GM21526 (cell line): ENCODE results near the gene GLRA3.
"Not testable (repeated sequence)": the region's sequence is repeated elsewhere in the genome, so short reads cannot be mapped to it uniquely, and the experiment has no call there.

ENCODE experiments used
- ATAC-seq: cut with Tn5 transposase; IDR thresholded peaks from one replicate; pipeline ENCODE4 v1.9.1; 2021; ENCODE audit warnings: moderate library complexity; ENCODE audit not compliant: unreplicated experiment, low FRiP score

Gene GLRA3

DNA sequence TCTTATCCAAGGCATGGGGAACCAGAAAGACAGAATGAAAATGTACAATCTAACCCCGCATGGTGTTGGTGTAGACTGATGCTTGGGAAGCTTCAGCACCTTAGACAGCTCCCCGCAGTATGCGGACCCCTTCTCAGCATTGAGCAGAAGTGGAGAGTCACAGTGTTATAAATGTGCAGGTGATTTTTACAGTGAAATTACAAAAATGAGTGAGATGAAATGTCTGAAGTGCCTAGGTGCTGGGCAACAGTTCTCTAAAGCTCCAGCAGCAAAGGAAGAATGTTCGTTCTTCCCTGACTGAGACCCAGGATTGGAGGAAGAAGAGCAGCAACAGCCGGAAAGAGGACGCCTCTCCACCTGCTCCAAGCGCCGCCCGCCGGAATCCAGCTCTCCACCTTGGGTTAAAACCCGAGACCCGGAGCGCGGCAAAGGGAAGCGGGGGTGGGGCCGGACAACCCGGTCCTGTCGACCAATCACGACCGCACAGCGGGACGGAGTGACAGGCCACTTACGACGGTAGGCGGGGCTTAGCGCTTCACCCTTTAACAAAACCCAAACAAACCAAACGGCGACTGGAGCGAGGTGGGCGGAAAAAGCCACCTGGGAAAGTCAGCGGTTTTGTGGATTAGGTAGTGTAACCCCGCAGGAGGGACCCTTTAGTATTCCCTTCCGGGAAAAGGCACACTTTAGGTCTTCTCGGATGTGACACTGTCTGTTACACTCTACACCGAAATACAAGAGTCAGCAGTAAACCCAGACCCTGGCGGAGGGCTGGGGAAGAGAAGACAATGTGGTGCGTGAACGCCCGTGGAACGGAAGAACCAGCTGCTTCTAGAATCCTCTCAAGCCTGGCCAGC lies at the start of gene GLRA3:
Gene GLRA3 (minus strand): TSS at position 403 of the 857 bp plus-strand sequence. CDS start 436 bp downstream, outside the sequence.
- ATAC-seq = no peak

DNA sequence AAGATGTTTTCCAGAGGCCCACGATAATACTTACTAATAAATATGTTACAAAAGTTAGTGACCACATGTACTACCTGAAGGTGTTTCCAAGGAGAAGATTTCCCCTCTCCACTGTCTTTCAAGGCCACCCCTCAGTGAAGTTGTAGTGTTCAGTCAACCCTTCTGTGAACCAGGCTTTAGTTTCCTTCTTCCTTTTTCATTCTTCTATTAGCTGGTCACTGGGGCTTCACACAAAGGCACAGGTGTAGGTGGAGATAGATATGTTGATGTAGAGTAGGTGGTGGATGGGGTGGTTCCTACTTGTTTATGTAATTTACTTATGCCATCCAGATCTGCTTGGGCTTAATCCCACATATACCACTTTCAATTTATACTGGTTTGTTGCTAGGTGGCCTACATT lies 45.9 kb upstream of the GLRA3 start:
- ATAC-seq = no peak

DNA sequence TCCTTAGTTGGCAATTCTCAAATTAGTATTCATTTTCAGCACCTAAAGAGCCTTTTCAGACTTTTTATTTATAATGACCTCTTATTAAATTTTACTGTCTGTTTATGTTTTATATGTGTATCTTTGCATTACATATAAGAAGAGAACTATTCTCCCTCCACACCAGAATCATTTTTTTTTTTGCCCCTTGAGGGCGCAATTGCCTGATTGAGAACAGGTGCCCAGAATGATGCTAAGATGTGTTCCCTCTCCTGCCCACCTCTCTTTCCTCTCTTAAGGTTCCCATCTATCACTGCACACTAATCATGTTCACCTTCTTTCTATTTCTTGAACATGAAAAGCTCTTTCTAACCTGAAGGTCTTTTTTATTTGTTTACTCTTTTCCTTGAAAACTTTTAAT lies 44.9 kb upstream of the GLRA3 start:
- ATAC-seq = no peak

DNA sequence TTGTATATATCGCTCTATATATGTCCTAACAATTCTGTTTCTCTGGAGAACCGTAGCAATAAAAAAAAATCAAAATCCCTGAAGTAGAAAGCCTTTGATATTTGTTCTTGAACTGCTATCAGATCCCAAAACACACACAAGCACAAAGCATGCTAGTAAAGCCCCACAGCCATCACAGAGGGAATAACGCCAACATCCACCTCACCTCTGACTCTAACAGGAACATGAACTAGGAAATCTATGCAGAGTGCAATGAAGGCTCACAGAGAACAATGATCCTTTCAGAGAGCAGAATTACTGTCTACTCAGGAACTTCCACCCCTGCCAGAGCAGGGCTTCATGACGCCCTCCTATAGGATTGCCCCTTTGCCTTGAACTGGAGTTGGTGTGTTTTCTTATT lies 44.1 kb upstream of the GLRA3 start:
- ATAC-seq = not testable (repeated sequence)

DNA sequence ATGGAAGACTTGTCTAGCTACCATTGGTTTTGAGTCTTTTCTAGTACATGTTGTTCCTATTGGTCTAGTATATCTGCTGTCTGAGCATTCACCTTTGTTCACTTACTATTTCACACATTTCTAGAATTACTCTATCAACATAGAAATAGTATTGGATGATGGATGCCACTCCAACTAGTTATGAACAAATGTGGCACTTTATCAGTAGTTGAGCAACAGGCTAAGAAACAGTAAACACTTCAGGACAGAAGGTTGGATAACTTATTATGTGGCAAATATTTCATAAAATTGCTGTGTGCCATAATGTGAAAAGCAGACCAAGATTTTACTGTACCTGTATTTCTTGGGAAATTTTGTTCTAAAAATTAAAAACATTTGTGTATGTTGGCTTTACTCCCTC lies 42.4 kb upstream of the GLRA3 start:
- ATAC-seq = no peak

DNA sequence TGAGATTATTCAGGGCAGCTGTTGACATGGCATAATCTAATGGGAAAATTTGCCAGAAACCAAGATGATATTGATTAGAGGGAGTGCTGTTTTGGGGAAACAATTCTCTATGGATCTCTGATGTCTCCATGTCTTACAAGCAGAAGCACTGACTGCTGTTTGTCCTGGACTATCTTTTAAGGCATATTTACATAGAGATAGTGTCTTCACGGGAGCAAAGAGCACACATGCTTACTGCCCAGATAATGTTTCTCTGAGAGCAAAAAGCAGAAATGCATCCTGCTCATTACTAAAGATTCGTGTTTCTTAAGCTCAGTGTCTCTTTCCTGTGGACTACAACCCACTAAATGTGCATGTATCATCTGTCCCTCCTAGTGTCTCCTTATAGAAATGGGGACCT lies 41.3 kb upstream of the GLRA3 start:
- ATAC-seq = no peak

DNA sequence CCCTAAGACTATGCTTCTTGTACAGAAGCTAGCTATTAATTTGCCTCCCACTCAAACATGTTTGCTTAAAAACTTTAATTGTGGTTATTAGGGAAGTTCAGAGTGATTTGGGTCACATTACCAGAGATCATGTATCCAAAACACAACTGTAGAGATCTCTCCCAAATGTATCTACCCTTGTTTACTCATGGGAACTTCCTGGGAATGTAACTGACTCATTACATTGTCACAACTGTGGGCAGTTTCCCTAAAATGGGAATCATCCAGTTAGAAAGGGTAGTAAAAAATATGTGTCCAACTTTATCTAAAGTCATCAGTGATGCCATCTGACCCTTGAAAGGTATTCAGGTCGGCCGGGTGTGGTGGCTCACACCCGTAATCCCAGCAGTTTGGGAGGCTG lies 40.3 kb upstream of the GLRA3 start:
- ATAC-seq = no peak

DNA sequence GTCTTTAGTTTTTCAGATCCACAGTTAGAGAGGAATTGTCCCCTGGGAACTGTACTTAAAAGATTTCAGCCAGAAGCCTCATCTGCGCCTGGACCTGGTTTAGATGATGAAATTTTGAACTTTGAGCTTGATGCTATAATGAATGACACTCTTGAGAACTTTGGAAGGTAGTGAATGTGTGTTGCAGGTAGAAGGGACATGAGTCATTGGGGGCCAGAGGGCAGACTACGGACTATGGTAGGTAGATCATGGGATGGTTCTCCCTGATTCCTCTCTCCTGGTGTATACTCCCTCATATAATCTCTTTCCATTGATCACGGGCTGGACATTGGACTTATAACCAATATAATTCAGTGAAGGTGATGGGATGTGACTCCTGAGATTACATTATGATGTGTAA lies 38.9 kb upstream of the GLRA3 start:
- no peak for ATAC-seq

DNA sequence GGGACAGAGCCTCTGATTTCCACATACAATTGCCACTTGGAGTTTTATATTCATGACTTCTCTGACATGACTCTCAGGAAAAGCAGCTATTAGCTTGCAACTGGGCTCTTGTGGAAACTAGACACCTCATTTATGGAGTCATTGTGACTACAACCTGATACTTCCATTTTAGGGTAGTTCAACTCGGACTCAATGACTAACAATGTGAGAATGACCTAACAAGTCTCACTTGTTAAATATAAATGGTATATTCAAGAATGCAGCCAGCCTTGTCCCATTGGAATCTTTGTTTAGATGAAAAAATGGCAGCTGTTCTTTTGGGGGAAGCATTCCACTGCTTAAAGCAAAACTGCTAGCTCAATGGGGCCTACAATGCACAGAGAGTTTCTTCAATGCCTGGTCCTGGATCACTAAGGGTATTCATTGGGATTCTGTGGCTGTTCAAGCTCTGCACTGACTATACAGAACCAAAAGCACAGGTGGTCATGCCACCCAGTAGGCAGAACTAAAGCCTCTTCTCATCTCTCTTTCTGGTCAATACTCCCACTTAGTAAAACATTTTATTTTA lies 36.5 kb upstream of the GLRA3 start:
- no peak for ATAC-seq

DNA sequence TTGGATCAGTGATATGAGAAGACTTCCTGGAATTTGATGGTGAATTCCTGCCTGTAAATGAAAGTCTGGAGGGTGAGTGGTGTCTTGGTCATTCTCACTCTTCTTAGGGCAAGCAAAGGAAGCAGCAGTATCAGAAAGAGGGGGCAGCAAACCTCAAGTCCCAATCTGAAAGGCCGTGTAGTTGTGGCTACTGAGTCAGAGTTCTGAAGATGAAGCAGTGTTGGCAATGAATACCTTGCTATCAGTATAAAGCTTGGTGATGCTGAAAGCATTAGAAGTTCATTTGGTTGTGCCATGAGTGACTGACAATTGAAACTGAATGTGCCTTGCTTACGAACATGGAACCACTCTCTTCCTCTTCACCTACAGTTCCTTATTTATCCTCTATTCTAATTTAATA lies 35.0 kb upstream of the GLRA3 start:
- ATAC-seq = no peak

DNA sequence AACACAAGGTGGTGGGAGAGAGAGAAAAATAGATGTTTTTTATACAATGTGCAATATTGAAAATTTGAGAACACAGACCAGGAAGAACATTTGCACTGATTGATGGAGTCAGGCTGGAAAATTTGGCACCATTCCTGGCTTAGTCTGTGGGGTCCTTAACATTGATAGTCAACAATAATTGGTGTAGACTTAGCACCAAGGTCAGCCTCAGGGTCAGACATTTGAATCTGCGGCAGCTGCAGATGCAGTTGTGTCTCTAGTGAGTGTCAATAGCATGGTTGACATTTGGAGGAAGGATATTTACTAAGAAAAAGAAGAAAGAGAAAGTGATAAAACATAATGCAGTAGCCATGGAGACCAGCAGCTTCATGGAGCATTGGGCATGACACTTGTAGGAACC lies 31.5 kb upstream of the GLRA3 start:
- no peak for ATAC-seq

DNA sequence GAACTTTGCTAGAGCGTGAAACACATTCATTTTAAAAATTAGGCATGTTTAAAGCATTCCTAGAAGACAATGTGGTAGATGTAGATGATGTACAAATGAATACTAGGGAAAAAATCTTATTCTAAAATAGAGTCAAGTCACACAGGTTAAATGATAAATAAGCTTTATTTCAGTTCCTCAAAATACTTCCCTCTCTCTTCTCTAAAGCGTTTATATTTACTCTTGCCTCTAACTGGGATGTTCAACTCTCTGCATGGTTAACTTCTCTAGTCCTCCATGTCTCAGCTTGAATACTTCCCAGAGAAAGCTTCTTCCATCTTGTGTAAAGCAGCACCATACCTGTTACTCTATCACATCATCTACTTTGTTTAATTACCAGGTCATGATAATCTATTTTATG lies 30.9 kb upstream of the GLRA3 start:
- no peak for ATAC-seq

DNA sequence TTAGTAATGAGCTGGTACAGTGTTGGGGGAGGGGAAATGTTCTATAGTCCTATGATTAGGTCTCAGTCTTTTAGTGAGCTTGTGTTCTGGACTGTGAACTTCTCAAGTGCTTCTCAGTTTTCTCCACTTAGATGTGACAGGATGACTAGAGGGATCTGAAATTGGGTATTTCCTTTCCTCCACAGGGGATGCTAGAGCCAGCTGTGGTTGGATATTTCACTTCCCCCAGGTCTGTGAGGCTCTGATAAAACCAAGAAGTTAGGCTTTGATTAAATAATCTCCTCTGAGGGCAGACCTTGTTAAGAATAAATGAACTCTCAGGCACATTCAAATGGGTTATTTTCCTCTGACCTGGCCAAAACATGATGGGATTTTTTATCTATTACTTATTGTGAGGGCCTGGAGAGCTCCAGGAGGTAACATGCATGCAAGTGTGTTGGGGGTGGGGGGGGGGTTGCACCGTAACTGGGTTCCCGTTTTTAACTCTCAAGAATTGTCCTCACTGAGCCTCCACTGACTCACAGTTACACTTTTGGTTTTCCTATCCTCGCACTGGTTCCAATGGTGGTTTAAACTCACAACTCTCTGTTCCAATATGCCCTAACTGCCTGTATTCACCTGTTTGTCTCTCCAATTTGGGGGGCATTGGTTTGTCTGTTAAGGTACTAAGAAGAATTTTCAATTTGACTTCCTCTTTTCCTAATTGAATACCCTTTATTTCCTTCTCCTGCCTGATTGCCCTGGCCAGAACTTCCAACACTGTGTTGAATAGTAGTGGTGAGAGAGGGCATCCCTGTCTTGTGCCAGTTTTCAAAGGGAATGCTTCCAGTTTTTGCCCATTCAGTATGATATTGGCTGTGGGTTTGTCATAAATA lies 28.1 kb upstream of the GLRA3 start:
- no peak for ATAC-seq

DNA sequence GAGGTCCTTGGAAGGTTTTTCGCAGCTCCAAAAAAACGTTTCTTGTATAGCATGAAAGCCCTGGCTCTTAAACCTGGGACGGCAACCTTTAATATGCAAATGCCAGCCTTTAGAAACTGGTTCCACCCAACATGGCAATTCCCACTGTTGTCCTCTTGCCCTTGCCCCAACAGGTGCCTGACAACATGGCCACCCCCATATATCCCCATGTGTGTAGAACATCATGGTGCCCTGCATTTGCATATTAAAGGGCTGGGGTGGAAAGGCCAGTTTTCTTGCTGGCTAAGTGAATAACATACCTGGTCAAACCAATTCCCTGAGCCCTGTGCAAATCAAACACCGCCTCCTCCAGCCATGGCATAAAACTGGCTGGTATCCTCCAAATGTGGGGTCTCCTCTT lies 26.0 kb upstream of the GLRA3 start:
- no peak for ATAC-seq

DNA sequence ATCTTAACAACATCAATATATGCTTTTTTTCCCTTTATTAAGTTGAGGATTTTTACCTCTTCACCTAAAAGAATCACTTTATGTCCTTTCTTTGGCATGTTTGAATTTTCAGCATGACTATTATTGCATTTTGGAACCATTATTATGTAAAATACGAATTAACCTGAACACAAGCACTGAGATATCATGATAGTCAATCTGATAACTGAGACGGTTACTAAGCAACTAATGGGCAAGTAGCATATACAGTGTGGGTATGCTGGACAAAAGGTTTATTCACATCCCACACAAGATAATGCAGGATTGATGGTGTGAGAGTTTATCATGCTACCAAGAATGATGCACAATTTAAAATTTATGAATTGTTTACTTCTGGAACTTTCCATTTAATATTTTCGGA lies 24.6 kb upstream of the GLRA3 start:
- no peak for ATAC-seq

DNA sequence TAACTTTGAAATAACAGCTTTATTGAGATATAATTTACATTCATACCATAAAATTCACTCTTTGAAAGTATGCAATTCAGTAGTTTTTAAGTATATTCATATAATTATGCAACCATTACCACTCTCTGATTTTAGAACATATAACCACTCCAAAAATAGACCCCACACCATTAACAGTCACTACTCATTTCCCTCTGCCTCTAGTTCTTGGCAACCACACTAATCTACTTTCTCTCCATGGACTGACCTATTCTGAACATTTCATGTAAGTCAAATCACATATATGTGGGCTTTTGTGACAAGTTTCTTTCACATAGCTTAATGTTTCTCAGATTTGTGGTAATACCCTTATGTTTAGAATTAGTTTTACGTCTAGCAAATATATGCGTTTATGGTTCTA lies 19.5 kb upstream of the GLRA3 start:
- no peak for ATAC-seq

DNA sequence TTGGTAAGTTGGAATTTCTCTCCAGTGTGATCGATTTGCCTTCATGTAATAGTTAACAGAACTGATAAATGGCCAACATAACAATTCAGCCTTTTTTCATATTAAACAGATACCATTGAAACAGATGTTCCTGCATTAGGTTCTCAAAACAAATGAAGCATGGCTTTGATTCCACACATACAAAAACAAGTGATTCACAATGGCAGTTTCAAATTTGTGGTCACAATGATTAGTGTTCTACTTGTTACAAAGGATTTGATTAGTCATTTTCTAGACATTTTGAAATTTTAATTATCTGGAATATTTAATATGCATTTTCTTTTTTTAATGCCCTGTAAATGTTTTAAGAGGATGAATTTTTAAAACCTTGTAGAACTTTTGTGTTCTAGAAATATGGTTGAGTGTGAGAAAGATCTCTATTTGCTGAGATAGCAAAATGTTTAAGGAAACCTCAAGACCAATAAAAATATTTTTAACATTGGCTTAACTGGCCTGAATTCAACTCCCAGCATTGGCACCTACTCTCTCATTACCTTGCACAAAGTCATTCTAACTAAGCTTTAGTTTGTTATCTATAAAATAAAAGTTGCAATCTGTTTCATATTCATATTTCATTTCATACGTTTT lies 18.9 kb upstream of the GLRA3 start:
- ATAC-seq = no peak

DNA sequence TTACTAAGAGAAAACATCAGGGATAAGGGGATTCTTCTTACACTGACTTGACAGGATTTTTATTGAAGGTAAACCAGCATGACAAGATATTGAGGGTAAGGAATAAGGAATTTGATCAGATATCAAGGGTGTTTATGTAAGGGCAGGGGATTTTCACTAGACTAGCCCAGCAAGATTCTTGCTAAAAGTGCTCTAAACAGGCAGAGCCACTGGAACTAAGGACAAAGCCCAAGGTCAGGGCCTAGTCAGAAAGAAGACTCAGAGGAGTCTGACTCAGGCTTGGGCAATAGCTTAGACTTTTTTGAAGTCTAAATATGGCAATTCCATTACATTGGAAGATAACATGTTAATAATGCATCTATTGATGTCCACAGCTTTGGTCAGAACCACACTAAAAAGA lies 6.5 kb upstream of the GLRA3 start:
- ATAC-seq = no peak

DNA sequence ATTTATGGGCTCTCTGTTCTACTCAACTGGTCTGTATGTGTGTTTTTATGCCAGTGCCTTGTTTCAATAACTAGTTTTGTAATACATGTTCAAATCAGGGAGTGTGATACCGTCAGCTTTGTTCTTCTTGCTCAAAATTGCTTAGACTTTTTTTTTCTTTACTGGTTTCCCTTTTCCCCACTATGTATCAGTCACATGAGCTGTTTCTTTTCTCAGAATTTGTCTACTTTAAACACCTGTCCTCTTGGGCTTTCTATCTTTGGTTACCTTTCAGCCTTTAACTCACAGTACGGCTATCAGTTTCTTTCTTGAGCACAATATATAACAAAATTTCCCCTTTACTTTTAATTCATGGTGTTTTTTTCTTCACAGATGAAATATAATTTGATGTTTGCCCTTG lies 5.4 kb upstream of the GLRA3 start:
- ATAC-seq = no peak

DNA sequence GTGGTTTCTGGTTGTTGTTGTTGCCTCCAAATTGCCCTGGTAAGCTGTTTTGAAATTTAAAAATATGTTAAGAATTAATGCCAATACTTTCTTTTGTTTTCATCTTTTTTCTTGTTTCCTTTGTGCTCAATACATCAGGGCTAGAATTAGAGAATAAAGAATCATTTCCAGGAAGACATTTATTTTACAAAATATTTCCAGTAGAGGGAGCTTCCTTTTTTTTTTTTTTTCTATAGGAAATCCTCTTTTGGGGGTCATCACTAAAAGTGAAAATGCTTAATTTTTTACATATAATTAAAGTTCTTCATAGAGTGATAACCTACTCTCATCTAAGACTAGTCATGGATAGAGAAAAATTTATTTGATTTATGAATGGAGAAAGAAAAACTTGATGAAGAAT lies 2.4 kb downstream of the GLRA3 start:
- no peak for ATAC-seq

DNA sequence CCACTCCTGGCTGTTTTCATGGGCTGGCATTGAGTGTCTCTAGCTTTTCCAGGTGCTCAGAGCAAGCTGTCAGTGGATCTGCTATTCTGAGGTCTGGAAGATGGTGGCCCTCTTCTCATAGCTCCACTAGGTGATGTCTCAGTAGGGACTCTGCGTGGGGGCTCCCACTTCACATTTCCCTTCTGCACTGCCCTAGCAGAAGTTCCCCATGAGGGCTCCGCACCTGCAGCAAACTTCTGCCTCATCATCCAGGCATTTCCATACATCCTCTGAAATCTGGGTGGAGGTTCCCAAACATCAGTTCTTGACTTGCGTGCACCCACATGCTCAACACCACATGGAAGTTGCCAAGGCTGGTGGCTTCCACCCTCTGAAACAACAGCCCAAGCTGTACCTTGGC lies 13.8 kb downstream of the GLRA3 start:
- no peak for ATAC-seq
